Measurements from ENCODE around the gene SLC6A1.

SLC6A1 gene

DNA sequence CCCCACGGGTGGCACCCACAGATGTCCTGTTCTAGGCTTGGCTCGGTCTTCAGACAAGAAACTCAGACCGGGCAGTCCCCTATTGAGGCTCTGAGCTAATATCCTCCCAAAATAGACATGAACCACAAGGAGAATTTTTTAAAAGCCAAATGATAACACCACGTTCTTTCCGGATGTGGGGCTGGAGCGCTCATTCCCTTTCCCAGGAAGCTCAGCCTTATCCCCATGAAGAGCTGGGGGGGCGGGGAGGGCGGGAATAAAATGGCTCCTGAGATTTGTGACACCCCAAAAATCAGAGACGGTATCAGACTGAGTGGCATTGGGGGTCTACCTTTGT, 1.1 kb downstream of the SLC6A1 start:
- DNase-seq (ENCODE audit: low read depth), result no peak

DNA sequence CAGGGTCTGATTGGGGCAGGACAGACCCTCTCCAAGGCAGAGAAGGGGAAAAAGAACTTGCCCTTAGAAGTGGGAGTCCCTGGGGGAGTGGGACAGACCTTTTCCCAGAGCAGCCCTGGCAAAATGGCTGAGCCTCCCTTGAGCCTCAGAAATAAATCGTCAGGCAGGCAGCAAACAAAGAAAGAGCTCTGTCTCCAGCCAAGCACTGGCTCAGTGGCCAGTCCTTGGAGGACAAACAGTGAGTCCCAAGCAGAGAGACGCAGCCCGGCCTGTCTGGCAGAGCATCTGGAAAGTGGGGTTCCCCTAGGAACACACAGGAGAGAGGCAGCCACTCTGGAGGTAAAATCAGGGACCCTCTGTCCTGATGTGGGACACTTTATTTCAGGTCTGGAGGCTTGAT, 1.8 kb downstream of the SLC6A1 start:
- no peak for DNase-seq (ENCODE audit: low read depth)

DNA sequence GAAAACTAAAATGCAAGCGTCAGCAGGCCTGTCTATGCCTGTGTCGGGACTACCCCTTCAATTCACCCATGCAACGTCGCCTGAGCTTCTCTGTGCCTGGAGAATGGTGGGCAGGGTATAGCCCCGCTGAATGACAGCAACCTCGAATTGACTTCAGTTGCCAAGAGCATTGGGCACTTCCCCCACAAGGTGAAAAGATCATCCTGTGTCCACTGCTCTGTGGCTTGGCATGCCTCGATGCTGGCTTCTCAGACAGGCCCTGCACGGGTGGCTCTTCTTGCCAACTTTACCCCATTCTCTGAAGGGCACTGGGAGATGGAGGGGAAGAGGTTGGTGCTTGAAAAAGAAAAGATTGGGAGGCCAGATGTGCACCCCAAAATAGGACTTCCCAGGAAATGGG, 3.3 kb downstream of the SLC6A1 start:
- DNase-seq (ENCODE audit: low read depth), result no peak

DNA sequence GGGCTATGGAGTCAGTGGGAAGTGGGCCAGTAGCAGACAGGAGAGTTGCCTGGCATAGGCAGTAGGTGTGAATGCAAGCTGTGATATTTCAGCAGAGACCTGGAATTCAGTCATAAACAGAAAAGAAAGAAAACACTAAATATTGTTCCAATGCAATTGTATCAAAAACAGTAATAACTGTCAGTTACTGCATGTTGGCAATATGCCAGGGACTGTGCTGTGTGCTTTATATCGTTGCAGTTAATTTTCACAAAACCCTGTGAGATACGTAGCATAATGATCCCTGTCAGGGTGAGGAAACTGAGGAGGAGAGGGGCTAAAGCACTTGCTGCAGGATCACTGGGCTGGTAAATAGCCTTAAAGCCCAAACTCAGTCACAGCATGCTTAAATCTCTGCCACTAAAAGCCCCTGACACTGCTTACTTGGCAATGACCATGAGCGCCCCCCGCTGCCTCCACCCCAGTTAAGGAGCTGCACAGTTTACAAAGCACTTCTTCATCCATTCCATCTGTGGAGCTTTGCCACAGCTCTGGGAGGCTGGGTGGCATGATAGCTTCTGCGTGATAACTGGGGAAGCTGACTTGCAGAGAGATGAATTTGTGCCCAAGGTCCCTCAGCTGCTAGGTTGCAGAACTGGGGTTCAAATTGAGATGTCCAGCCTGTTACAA, 3.9 kb downstream of the SLC6A1 start:
- DNase-seq (ENCODE audit: low read depth), result no peak

DNA sequence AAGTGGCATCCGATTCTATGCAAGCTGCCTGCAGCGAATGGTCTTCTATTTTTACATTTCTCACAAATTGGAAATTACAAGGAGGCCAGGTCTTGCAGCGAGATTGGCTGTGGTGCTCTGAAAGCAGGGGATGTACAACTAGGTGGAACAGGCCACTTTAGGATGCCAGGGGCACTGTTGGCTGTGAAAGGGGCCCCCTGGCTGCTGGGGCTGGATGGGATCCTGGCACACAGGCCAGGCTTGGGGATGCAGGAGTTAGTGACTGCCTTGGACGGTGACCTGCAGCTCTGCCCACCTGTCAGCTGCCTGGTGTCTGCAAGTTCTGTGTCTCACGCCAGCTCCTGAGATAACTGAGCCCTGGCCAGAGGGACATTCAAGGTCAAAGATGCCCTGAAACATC, 4.6 kb downstream of the SLC6A1 start:
- DNase-seq (ENCODE audit: low read depth), result no peak

DNA sequence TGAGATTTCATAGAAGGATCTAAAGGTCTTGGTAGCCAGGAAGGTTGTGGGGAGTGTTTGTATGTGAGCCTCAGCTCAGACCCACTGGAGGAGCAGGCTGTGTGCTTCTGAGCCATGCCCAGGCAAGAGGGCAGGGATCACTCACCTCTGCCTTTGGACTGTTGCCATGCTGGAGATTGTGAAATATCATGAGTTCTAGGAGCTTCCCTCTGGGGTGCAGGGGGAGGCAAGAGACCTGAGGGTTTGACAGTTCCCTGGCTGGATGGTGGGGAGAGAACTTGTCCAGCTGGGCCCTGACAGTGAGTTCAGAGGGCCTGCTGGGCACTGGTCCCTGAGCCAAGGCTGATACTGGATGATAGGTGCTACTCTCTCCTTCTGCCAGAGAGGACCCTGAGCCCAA, 6.0 kb downstream of the SLC6A1 start:
- DNase-seq (ENCODE audit: low read depth), result no peak

DNA sequence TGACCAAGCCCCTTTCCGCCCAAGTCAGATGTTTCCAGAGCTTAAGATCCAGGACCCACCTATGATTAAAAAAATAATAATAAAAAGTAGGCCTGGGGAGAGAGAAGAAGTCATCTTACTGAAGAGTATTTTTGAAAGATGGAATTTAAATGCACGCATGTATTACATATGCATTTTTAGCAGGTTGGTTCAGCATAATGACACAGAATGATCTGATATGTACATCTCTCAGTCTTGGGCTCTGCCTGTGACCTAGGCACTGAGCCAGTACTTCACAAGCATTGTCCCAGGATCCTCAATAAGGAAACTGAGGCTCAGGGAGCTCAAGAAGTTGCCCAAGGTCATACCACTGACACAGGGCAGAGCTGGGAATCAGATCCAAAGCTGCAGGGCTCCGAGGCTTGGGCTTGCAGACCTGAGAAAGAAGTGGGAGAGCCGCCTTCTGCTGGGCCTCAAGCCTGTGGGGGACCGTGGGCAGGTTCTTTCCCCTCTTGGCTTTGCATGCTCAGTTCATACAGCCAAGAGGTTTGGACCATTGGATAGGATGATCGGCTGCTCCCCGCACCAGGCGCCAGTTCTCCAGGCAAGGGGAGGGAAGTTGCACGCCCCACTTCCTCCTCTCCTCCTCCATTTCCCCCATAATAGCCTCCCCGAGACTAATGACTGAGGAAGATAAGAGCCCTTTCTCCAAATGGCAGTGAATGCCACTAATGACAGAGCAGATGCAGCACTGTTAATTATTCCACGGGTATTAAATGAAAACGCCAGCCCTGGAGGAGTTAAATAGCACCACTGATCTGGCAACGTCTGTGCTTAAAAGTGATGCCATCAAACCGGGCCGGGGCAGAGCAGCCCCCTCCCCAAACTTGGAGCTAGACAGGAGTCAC, 6.9 kb downstream of the SLC6A1 start:
- DNase-seq (ENCODE audit: low read depth), result no peak

DNA sequence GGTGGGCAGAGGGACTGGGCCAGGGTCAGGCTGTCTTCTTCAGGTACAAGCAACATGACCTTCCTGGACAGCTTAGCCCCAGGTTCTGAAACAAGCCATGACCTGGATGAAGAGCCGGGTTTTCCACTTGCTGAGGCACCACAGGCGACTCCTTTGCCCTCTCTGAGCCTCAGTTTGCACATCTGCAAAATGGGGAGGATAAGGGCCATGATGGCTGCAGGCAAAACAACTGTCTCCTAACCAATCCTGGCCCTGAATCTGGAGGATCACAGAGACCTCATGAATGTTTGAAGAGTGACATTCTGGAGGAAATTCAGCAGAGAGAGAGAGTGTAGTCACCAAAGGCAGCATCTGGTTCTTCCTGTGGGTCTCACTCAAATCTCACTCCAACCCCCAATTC, 8.0 kb downstream of the SLC6A1 start:
- DNase-seq (ENCODE audit: low read depth), result no peak

DNA sequence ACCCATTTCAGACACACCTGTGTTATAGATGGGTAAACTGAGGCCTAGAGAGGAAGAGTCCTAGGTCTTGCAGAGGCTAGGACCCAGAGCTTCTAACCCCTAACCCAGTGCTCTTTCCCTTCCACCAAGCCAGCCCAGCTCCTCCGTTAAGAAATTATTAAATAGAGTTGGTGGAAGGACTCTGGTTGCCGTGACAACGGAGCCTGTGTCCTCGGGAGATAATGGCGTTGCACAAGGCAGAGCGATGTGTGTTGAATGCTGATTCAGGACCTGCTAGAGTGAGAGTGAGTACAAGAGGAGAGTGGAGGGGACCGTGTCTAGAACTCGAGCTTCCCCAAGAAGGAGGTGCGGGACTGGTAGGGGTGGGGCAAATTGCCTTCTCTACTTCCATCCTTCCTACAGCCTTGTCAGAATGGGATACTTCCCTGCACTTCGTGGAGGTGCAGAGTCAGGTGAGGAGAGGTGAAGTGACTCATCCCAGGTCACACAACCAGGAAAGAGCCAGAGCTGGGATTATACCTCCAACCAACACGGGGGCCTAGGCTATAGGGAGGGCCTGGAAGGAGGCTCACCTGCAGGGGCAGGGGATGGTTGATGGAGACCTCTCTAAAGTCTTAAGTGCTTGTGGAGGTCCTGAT, 8.6 kb downstream of the SLC6A1 start:
- DNase-seq (ENCODE audit: low read depth), result no peak

DNA sequence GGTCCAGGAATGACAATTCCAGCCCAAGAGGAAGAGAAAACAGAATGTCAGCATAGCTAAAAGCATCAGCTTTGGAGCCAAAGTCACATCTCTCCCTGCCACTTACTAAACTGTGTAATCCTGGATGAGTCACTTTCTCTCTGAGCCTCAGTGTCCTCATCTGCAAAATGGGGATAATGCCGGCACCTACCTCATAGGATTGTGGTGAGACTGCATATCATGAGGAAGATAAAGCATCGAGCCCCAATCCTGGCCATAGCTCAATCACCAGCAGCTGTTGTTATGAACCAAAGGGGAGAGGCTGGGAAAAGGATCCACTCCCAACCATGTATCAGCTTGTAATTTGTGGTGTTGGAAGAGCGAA, 9.1 kb downstream of the SLC6A1 start:
- no peak for DNase-seq (ENCODE audit: low read depth)

DNA sequence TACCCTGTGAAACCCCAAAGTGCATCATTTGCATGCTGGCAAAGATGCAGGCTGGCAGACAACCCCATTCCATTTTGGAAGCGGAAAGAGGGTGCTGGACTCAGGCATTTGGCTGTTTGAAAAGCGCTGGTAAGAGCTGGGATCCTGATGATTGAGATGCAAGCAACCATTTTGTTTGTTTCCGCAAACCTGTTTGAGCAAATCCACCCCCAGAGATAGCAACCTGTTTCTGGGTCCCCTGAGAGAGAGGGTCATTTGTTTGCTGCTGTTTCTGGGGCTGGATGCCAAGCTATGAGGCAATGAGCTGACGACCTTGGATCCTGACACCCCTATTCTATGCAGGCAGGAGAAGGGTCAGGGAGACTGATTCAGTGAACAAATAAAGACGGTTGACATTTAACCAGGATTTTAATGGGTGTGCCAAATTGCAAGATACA, 9.8 kb downstream of the SLC6A1 start:
- DNase-seq (ENCODE audit: low read depth), result no peak

DNA sequence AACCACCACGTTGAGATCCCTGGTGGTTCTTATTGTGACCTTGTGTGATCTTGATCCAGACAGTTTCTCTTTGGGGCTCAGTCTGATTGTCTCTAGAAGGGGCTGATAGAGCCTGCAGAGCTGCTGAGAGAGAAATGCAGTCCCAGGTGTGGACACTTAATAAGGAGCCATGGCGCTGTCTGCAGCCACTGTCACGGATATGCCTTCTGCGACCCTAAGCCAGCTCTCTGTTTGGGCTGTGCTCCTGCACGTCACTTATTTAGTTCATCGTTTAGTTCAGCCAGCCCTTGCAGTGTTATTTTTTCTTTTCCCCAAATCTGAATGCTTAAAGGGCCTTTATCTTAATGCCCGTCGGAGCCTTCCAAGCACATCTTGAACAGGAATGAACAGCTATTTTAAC, 12.0 kb downstream of the SLC6A1 start:
- no peak for DNase-seq (ENCODE audit: low read depth)

DNA sequence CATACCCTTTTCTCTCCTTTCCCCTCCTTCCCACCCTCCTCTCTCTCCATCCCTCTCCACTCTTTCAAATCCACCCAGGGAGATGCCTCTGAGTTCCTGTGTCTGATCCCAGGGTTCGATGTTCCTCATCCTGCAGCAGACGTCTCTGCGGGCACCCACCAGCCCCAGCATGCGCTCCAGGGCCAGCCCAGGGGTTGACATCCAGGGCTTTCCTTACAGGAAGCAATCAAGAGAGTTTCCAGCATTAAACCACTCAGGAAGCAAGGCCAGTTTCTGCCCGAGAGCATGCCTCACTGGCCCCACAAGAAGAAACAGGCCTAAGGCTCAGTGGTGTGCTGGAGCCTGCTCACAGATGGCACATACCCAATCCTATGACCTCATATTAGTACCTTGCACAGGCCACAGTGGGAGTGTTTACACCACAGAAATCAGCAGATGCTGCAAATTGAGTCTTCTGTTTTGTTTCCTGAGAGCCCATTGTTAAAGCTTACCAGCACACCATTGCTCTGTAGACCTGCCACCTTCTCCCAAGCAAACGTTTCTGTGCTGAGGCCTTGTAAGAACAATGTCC, 13.2 kb downstream of the SLC6A1 start:
- DNase-seq (ENCODE audit: low read depth), result no peak

DNA sequence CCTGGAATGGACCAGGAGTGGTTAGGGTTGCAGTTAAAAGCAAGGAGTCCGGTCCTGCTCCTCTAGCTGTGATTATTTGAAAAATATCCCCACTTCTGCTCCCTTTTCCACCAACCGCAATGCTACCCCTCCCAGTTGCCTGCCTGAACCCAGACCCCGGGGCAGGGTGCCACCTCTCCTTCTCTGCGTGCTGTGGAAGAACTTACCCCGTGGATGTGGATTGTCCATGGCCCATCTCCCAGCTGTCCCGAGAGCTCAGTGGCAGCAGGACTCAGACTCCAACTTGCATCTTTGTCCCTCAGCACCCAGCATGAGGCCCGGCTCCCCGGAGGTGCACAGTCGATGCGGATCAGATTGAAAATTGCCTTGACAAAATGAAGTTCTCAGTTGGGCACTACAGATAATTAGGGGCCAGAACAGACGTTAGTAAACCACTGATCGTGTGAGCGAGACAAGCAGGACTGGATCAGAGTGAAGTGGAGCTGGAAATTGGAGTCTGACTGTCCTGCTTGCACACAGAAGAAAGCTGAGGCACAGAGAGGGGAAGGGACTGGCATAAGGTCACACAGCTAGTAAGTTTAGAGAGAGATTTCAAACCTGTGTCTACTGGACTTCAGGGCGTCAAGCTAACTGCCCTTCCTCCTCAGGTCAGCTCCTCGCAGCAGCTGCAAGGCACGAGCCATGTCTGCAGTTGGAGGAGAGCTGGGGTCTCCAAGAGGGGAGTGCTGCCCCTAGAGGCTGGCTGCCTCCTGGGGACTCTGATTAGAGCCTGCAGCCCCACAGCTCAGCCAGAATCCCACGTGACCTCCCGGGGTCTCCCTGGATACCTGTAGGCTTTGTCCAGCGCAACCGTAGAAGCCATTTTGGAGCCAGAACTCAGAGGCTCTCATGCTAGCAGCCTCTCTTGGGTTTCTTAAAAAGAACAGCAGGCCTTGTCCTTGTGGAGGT, 14.7 kb downstream of the SLC6A1 start:
- no peak for DNase-seq (ENCODE audit: low read depth)

DNA sequence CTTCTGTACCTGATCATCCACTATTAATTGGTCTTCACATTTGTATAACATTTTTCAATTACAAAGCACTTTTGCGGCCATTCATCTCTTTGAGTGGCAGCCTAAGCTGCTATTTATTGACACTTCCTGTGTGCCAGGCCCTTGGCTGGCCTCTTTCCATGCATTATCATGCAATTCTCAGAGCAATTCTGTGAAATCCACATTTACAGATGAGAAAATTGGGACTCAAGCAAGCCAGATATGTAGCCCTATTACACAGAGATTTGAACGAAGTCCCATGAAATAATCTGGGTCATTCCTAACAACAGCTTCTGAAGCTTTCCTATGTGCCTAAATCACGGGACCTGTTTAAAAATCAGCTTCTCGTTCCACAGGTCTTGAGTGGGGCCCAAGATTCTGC, 17.4 kb downstream of the SLC6A1 start:
- no peak for DNase-seq (ENCODE audit: low read depth)

DNA sequence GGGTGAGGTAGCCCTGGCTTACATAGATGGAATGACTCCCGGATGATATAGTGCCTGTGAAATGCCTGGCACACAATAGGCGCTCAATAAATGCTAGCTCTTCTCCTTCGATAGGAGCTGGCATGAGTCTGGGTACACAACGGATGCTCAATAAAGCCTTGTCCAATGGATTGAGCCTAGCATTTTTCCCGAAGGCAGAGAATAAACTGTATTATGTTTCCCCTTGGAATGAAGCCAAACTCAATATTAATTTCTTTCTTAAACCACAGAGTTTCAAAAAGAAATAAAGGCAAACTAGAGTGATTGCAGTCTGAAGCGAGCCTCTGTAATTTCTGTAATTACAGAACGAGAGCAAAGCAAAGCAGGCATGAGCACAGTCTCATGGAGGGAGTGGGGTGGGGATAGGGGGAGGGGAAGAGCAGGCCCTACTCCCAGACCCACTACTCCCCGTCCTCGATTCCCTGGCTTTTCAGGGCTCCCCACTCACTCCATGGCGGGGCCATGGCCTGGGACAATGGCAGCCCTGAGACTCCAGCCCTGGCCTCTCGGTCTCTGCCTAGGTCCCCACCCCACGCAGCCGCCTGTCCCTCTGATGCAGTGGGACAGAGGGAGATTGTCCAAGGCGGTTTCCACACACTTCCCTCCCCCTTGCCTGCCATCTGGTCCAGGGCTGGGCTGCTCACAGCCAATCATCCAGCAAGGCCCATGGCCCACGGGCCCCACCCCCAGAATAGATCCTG, 18.0 kb downstream of the SLC6A1 start:
- DNase-seq (ENCODE audit: low read depth), result no peak

DNA sequence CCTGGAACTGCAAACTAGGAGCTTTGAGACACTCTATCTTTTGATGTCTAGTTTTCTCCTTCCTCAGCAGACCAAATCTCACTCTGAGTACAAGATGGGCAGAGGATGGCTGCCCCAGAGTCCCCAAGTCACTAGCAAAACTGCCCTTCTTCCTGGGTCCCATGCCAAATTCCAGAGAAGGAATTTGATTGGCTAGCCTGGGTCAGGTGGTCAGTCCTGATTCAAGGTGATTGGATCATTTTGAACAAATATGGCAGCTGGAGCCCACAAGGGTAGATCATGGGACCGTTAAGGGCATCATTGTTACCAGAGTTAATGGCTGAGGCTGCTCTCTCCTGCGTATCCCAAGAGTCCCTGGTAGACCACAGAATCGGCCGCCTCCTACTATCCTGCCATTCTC, 21.7 kb downstream of the SLC6A1 start:
- no peak for DNase-seq (ENCODE audit: low read depth)

DNA sequence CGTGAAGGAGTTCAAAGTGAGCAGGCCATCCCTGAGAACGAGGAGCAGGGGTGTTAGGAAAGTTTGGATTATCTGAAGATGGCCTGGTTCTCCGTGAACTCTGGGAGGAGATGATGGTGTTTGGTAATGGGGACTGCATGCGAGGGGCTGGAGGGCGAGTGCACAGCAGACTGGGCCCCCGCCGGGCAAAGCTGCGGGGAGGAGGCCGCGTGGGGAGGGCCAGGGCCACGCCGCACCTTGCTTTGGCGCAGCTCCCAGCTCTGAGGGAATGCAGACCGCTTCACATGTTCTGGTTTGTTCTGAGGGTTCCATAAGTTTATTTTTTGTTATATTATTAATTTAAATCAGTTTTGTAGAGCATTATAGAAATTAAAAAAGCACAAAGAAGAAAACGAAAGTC, 22.2 kb downstream of the SLC6A1 start:
- DNase-seq (ENCODE audit: low read depth), result no peak

DNA sequence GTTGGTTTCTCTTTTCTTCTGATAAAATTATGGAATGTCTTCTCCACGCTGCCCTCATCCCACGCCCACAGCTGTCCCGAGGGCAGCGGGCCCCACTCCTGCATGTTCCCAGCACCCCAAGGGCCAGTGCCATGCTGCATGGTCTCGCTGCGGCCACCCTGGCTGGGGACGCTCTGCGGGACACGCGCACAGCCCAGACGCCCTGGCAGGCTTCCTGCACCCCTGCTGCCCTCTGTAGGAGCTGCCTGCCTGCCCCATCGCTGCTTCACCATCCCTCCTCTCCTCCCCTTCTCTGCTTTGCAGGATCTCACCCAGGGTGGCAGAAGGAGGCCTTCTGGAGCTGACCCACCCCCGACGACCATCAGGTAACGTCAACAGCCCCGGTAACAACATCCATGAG, 22.8 kb downstream of the SLC6A1 start:
- DNase-seq (ENCODE audit: low read depth), result no peak

DNA sequence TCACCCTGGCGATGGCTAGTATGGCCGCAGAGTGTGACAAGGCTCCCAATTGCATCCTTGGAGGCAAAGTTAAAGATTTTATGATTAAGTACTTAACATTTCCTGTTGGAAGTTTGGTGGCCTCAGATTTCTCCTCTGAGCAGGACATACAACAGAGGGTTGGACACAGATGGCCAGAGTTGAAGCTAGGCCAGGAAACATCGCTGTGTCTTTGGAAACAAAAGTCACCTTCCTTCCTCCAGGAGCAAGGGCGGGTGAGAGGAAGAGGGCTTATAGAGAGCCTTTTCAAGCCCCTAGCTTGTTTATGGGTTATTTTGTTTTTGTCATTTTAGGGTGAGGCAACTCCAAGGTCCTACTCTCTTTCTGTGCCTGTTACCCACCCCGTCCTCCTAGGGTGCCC, 24.2 kb downstream of the SLC6A1 start:
- DNase-seq (ENCODE audit: low read depth), result no peak

DNA sequence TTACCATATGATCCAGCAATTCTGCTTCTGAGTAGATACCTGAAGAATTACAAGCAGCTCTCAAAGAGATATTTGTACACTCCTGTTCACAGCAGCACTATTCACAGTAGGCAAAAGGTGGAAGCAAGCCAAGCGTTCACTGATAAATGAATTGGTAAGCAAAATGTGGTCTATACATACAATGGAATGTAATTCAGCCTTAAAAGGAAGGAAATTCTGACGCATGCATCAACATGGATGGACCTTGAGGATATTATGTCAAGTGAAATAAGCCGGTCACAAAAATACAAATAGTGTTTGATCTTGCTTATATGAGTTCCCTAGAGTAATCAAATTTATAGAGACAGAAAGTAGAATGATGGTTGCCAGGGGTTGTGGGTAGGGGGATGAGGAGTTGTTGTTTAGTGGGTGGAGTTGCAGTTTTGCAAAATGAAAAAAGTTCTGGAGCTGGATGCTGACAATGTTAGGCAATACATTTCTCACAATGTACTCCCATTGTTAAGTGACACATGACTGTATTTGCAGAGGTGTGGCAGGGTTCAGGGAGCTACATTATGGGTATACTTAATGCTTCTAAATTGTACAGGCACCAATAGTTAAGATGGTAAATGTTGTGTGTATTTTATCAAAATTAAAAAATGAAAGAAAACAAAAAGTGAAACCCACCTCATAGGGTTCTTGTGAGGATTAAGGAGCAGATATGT, 26.7 kb downstream of the SLC6A1 start:
- DNase-seq (ENCODE audit: low read depth), result no peak

Data from non-pigmented ciliary epithelial cell (primary cell).